ENCODE data around the gene PXYLP1. TPM values are rescaled to one million over a fixed set of nuclear protein-coding genes. Genes with fewer than 3 reads are reported as not detected.
"Not testable (repeated sequence)": the region's sequence is repeated elsewhere in the genome, so short reads cannot be mapped to it uniquely, and the experiment has no call there.

The PXYLP1 gene
- total and polyA plus RNA-seq, 7 donors = 2.4 to 12.2 (median 5.8) TPM

DNA sequence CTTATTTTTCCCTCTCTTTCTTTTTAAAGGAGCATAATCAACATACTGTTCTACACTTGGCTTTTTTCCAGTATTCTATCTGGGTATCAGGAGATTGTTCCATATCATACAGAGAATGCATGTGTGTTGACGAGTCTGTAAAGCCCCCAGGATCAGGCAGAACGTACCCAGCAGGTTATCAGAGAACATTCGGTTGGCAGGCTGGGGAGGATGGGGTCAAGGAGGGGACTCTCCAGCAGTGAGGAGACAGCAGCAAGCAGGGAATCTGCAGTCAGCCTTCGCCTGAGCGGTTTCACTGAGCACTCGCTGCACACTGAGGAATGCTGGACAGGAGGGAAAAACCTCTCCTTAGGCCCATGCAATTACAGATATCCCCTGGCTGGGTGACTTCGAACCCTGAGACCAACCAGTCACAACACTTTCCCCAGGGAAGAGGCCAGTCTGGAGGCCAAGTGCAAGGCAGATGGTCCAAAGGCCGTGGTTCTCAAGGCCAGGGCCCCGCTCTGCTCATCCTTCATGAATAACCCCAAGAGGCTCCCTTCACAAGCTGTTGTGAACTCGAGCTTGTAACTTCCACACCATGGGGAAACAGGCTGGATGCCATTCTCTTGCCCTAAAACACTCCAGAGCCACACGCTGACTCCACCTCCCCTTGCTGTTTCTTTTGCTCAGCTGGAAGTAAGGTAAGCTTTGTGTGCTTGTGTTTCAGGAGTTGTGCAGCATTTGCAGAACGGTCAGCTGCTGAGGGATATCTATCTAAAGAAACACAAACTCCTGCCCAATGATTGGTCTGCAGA, 60.1 kb downstream of the PXYLP1 start:
- Histone ChIP-seq H3K27ac (peak overlapping the region in 3 of 4 donors; percentile 22 to 66 (median 62)), H3K4me3 (no peak overlapping the region), H3K27me3 (no peaks in the 10 kb centered on the region), H3K4me1 (peaks cover 0 to 30% (median 11%) of the 10 kb centered on the region in 4 donors), H3K9me3 (no peaks in the 10 kb centered on the region), H3K36me3 (peaks cover 0 to 15% (median 3%) of the 10 kb centered on the region in 4 donors)
- 92 to 95% methylated on average over 12 of the region's 12 CpGs for WGBS, 2 donors
- TF ChIP-seq POLR2AphosphoS5 (IDR thresholded peaks at IDR 0.05) (no peak), POLR2A (IDR thresholded peaks at IDR 0.05) (no peak)
- intact Hi-C loops (cut with DNase I) = no loop called here
- no peak for DNase-seq

DNA sequence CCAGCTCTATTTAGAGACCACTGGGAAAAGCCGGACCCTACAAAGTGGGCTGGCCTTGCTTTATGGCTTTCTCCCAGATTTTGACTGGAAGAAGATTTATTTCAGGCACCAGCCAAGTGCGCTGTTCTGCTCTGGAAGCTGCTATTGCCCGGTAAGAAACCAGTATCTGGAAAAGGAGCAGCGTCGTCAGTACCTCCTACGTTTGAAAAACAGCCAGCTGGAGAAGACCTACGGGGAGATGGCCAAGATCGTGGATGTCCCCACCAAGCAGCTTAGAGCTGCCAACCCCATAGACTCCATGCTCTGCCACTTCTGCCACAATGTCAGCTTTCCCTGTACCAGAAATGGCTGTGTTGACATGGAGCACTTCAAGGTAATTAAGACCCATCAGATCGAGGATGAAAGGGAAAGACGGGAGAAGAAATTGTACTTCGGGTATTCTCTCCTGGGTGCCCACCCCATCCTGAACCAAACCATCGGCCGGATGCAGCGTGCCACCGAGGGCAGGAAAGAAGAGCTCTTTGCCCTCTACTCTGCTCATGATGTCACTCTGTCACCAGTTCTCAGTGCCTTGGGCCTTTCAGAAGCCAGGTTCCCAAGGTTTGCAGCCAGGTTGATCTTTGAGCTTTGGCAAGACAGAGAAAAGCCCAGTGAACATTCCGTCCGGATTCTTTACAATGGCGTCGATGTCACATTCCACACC, 60.9 kb downstream of the PXYLP1 start:
- DNase-seq = no peak
- intact Hi-C loops (cut with DNase I) = no loop called here
- Histone ChIP-seq H3K4me1 (peaks cover 0 to 30% (median 11%) of the 10 kb centered on the region in 4 donors), H3K9me3 (no peaks in the 10 kb centered on the region), H3K27me3 (no peaks in the 10 kb centered on the region), H3K27ac (peak overlapping the region in 2 of 4 donors; percentile 62 to 66), H3K4me3 (no peak overlapping the region), H3K36me3 (peaks cover 0 to 12% (median 0%) of the 10 kb centered on the region in 4 donors)
- WGBS, 2 donors = 89 to 96% methylated on average over 19 of the region's 19 CpGs
- TF ChIP-seq POLR2AphosphoS5 (IDR thresholded peaks at IDR 0.05) (no peak), POLR2A (IDR thresholded peaks at IDR 0.05) (no peak), EP300 (IDR thresholded peaks at IDR 0.05) (no peak)
- TF ChIP-seq, protein P1, sequence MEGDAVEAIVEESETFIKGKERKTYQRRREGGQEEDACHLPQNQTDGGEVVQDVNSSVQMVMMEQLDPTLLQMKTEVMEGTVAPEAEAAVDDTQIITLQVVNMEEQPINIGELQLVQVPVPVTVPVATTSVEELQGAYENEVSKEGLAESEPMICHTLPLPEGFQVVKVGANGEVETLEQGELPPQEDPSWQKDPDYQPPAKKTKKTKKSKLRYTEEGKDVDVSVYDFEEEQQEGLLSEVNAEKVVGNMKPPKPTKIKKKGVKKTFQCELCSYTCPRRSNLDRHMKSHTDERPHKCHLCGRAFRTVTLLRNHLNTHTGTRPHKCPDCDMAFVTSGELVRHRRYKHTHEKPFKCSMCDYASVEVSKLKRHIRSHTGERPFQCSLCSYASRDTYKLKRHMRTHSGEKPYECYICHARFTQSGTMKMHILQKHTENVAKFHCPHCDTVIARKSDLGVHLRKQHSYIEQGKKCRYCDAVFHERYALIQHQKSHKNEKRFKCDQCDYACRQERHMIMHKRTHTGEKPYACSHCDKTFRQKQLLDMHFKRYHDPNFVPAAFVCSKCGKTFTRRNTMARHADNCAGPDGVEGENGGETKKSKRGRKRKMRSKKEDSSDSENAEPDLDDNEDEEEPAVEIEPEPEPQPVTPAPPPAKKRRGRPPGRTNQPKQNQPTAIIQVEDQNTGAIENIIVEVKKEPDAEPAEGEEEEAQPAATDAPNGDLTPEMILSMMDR (IDR thresholded peaks at IDR 0.05) = no peak

DNA sequence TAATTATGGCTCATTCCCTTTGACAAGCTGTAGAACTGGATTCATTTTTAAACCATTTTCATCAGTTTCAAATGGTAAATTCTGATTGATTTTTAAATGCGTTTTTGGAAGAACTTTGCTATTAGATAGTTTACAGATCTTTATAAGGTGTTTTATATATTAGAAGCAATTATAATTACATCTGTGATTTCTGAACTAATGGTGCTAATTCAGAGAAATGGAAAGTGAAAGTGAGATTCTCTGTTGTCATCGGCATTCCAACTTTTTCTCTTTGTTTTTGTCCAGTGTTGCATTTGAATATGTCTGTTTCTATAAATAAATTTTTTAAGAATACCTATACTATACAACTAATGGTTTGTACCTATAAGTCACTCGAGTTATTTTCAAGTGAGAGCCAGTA, 62.7 kb downstream of the PXYLP1 start:
- H3K9me3 ChIP-seq = no peaks in the 10 kb centered on the region
- DNase-seq = no peak
- TF ChIP-seq POLR2AphosphoS5 (IDR thresholded peaks at IDR 0.05) (no peak), EP300 (IDR thresholded peaks at IDR 0.05) (no peak), POLR2A (IDR thresholded peaks at IDR 0.05) (no peak)
- TF ChIP-seq, protein P1 (IDR thresholded peaks at IDR 0.05) = no peak
- 40 to 49% methylated on average over 3 of the region's 3 CpGs for WGBS, 2 donors
- peak overlapping the region in 3 of 4 donors; percentile 8 to 66 (median 62) for H3K27ac ChIP-seq
- intact Hi-C loops (cut with DNase I) = no loop called here
- peaks cover 0 to 30% (median 11%) of the 10 kb centered on the region in 4 donors for H3K4me1 ChIP-seq
- H3K27me3 ChIP-seq = no peaks in the 10 kb centered on the region
- no peaks in the 10 kb centered on the region for H3K36me3 ChIP-seq
- H3K4me3 ChIP-seq = peak overlapping the region; percentile 8 to 41 (median 32)

GRCh38 chr3:141294848-141295247, 63.2 kb downstream of the PXYLP1 start:
- WGBS, 2 donors = 66 to 77% methylated on average over 2 of the region's 2 CpGs
- Histone ChIP-seq H3K4me1 (peaks cover 0 to 30% (median 11%) of the 10 kb centered on the region in 4 donors), H3K9me3 (no peaks in the 10 kb centered on the region), H3K27me3 (no peaks in the 10 kb centered on the region), H3K36me3 (no peaks in the 10 kb centered on the region), H3K4me3 (peak overlapping the region in 3 of 4 donors; percentile 29 to 41 (median 36)), H3K27ac (peak overlapping the region in 3 of 4 donors; percentile 8 to 66 (median 62))
- DNase-seq = no peak
- TF ChIP-seq POLR2A (IDR thresholded peaks at IDR 0.05) = no peak
- TF ChIP-seq POLR2AphosphoS5 (IDR thresholded peaks at IDR 0.05) = no peak
- TF ChIP-seq, protein P1 (IDR thresholded peaks at IDR 0.05) = no peak
- TF ChIP-seq EP300 (IDR thresholded peaks at IDR 0.05) = no peak
- intact Hi-C loops (cut with DNase I) = no loop called here

- H3K4me3 ChIP-seq; DNase-seq; H3K9me3 ChIP-seq; H3K36me3 ChIP-seq; H3K27ac ChIP-seq; intact Hi-C loops (cut with DNase I); H3K27me3 ChIP-seq; H3K4me1 ChIP-seq: not testable (repeated sequence)
- 83 to 94% methylated on average over 7 of the region's 7 CpGs for WGBS, 2 donors
Observed at GRCh38 chr3:141300426-141300825, 68.8 kb downstream of the PXYLP1 start.

Measured in sigmoid colon (tissue), 7 donors.